Activated CD4-positive, alpha-beta memory T cell treated with anti-CD3 and anti-CD28 coated beads for 36 hours (primary cell): Measurements from ENCODE around the gene CIDEA. TPM values are rescaled to one million over a fixed set of nuclear protein-coding genes. Genes with fewer than 3 reads are reported as not detected.

ENCODE experiments used
- CTCF ChIA-PET: fragments of 350-600 bp; sonication (Branson Sonifier 250); formaldehyde crosslinking; loops from one replicate; lab custom pipeline; 2021; ENCODE audit warnings: antibody characterized with exemption, inconsistent platforms; lab: Charles Lee
- POLR2A ChIA-PET: fragments of 350-600 bp; sonication (Branson Sonifier 250); formaldehyde crosslinking; loops from one replicate; lab custom pipeline; 2021; ENCODE audit warnings: antibody characterized with exemption; lab: Charles Lee
- DNase-seq: peaks from one replicate; pipeline ENCODE4 v3.0.0-alpha.2; 2020
- H3K27ac Mint-ChIP-seq: one replicate; pipeline ENCODE4 v1.8.0; 2021; ENCODE audit warnings: mixed read lengths
- H3K27me3 Mint-ChIP-seq: one replicate; pipeline ENCODE4 v1.8.0; 2021; ENCODE audit warnings: mixed read lengths
- H3K36me3 Mint-ChIP-seq: one replicate; pipeline ENCODE4 v1.8.0; 2021; ENCODE audit warnings: mixed read lengths
- H3K4me1 Mint-ChIP-seq: one replicate; pipeline ENCODE4 v1.8.0; 2021; ENCODE audit warnings: low read depth, mixed read lengths
- H3K4me3 Mint-ChIP-seq: one replicate; pipeline ENCODE4 v1.8.0; 2021; ENCODE audit warnings: mild to moderate bottlenecking, mixed read lengths
- H3K9me3 Mint-ChIP-seq: one replicate; pipeline ENCODE4 v1.8.0; 2021; ENCODE audit warnings: mixed read lengths
- intact Hi-C: fragments of 100-400 bp; cut with micrococcal nuclease; formaldehyde crosslinking; loops from one replicate; pipeline ENCODE4 v1.15.1; 2023
- total RNA-seq, 2 experiments: library from RNA; stranded (reverse); gene quantifications; one replicate each; pipeline ENCODE4 v1.2.3, GENCODE V29; 2021

CIDEA gene
- total RNA-seq, 2 experiments from 2014 or later: not detected

DNA sequence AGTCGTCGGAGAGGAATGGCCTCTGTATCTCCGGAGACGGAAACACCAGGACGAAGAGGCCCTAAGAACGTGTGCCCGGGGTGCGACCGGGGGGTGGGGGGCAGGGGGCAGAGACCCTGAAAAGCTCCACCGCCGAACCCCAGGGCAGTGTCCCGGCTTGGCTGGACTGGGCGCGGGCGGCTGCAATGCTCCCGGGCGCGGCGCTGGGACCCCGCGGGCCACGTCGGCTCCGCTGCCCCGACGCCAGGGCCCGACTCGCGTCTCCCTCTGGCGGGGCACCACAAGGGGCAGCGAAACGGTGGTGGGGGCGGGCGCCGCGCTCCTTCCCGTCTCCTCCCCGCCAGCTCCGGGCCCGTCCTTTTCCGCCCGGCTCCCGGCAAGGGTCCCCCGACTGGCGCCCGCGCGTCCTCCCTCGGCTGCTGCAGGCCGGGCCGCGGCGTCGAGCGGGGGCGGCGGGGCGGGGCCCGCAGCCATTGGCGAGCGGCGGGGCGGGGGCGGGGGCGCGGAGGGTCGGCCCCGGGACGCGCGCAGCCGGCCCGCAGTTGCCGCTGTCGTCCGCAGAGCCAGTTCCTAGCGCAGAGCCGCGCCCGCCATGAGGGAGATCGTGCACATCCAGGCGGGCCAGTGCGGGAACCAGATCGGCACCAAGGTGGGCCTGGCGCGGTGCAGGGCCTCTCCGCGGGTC lies 53.7 kb downstream of the CIDEA start, which contains the start of gene TUBB6:
Gene TUBB6 (plus strand): TSS at position 541 of the 685 bp plus-strand sequence. CDS start 52 bp downstream, at position 593.
- Mint-ChIP-seq H3K27me3 (peaks cover 41% of the 10 kb centered on the region), H3K36me3 (peaks cover 6% of the 10 kb centered on the region), H3K4me1 (peaks cover 10% of the 10 kb centered on the region), H3K4me3 (peak within 1 kb of the TSS; percentile 72), H3K27ac (no peak within 1 kb of the TSS), H3K9me3 (peaks cover 6% of the 10 kb centered on the region)
- ChIA-PET CTCF (interaction anchor here (0.6 kb wide), 1 partner anchor 396 kb away, joined by 3 read pairs; no protein-coding TSS in a partner anchor), POLR2A (no interaction called here)
- intact Hi-C loops: no loop called here
- peak; percentile 48 for DNase-seq

DNA sequence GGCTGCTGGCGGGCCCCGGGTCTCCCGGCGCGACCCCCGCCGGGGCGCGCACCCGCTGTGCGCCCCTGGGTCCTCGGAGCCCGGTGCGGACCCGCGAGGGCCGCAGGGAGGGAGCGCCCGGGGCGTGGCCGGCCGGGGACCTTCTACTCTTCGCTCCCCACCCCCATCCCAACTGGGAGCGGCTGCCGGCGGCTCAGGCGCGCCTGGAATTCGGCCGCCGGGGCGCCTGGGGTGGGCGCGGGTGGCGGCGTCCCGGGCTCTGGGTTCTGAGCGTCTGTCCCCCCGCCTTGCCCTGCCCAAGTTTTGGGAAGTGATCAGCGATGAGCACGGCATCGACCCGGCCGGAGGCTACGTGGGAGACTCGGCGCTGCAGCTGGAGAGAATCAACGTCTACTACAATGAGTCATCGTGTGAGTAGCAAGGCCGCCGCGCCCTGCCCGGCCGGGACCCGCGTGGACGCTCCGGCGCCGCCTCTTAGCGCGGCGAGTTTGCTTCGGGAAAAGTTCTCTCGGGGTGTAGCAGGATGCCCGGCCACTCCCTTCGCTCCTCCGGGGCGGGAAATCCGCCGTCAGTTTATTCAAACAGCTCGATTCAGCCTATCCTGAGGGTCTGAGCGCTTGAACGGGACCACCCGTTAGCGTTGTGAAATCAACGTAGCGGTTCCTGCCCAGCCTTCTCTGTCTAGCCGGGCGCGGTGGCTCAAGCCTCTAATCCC lies 54.4 kb downstream of the CIDEA start:
- intact Hi-C loops: no loop called here
- DNase-seq: peak; percentile 57
- Mint-ChIP-seq H3K9me3 (peaks cover 6% of the 10 kb centered on the region), H3K4me3 (peak overlapping the region; percentile 59), H3K36me3 (peaks cover 6% of the 10 kb centered on the region), H3K27me3 (peaks cover 41% of the 10 kb centered on the region), H3K27ac (no peak overlapping the region), H3K4me1 (peaks cover 10% of the 10 kb centered on the region)
- ChIA-PET POLR2A (interaction anchor here (0.8 kb wide), 1 partner anchor 10 kb away, joined by 3 read pairs; no protein-coding TSS in a partner anchor), CTCF (no interaction called here)

- Mint-ChIP-seq H3K27me3 (peaks cover 35% of the 10 kb centered on the region), H3K4me3 (no peak overlapping the region), H3K36me3 (peaks cover 6% of the 10 kb centered on the region), H3K27ac (no peak overlapping the region), H3K9me3 (peaks cover 6% of the 10 kb centered on the region), H3K4me1 (peaks cover 10% of the 10 kb centered on the region)
- DNase-seq: no peak
- CTCF ChIA-PET: interaction anchor here (1.4 kb wide), 1 partner anchor 18 kb away, joined by 7 read pairs; no protein-coding TSS in a partner anchor
- POLR2A ChIA-PET: no interaction called here
- intact Hi-C loops: no loop called here
Observed at GRCh38 chr18:12309683-12310198, 55.6 kb downstream of the CIDEA start.

DNA sequence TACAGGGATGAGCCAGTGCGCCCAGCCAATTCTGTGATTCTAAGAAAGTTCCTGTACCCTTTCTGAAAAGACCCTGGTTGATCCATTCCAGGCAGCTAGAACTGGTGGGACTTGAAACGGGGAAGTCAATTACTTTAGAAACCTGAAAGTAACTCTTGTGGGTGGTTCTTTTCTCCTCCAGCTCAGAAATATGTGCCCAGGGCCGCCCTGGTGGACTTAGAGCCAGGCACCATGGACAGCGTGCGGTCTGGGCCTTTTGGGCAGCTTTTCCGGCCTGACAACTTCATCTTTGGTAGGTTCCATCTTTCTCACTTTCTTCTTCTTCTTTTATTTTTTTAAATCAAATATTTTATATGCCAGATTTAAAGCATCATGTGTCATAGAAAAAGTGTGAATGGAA lies 56.6 kb downstream of the CIDEA start:
- CTCF ChIA-PET: interaction anchor here (1.4 kb wide), 1 partner anchor 17 kb away, joined by 7 read pairs; no protein-coding TSS in a partner anchor
- H3K36me3 Mint-ChIP-seq: peaks cover 6% of the 10 kb centered on the region

GRCh38 chr18:12312976-12313375 lies 58.8 kb downstream of the CIDEA start:
- H3K4me1 Mint-ChIP-seq: no peaks in the 10 kb centered on the region
- peaks cover 6% of the 10 kb centered on the region for H3K36me3 Mint-ChIP-seq
- H3K27ac Mint-ChIP-seq: no peak overlapping the region
- ChIA-PET POLR2A (no interaction called here), CTCF (interaction anchor here (1.5 to 1.8 kb wide), 2 partner anchors 14 to 15 kb away, joined by 3 to 6 read pairs; no protein-coding TSS in a partner anchor)
- DNase-seq: no peak
- H3K9me3 Mint-ChIP-seq: peaks cover 6% of the 10 kb centered on the region
- intact Hi-C loops: no loop called here
- H3K4me3 Mint-ChIP-seq: no peak overlapping the region
- H3K27me3 Mint-ChIP-seq: peaks cover 15% of the 10 kb centered on the region

More for the DNA sequence above, 56.6 kb downstream of the CIDEA start:
- H3K27ac Mint-ChIP-seq: no peak overlapping the region
- intact Hi-C loops: no loop called here
- H3K4me1 Mint-ChIP-seq: peaks cover 10% of the 10 kb centered on the region
- DNase-seq: no peak
- peaks cover 27% of the 10 kb centered on the region for H3K27me3 Mint-ChIP-seq
- no peak overlapping the region for H3K4me3 Mint-ChIP-seq
- POLR2A ChIA-PET: no interaction called here
- peaks cover 6% of the 10 kb centered on the region for H3K9me3 Mint-ChIP-seq

DNA sequence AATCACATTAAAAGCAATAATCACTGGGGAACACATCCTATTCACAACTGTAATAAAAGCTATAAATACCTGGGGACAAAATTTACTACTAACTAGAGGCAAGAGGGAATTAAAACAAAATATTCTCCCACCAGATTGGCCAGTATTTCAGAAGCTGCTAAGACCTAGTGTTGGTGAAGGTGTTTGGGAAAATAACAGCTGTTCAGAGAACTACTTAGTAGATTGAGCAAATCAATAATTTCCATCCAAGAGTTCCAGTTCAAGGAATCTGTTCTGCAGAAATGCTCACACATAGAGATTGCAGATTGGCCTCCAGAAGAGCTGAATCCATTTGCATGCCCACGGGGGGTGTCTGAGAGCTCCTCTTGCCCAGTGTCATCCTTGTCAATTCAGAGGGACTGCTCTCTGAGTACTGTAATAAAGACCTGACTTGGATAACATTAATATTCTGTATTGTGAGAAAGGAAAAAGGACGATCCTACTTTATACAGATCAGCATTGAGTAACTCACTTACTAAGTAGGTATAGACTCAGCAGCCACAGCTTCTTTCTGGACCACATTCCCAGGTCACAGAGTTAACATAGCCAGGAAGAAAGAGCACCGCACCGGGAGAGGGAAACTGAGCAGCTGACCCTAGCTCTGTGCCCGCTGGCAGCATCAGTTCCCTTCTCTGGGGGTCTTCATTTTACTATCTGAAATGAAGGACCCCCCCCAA lies 59.5 kb downstream of the CIDEA start:
- Mint-ChIP-seq H3K9me3 (peaks cover 6% of the 10 kb centered on the region), H3K27ac (no peak overlapping the region), H3K4me3 (no peak overlapping the region), H3K27me3 (peaks cover 15% of the 10 kb centered on the region), H3K36me3 (peaks cover 6% of the 10 kb centered on the region), H3K4me1 (no peaks in the 10 kb centered on the region)
- DNase-seq: no peak
- ChIA-PET CTCF (interaction anchor here (1.8 kb wide), 1 partner anchor 15 kb away, joined by 6 read pairs; no protein-coding TSS in a partner anchor), POLR2A (no interaction called here)
- intact Hi-C loops: no loop called here

- ChIA-PET POLR2A (interaction anchor here (0.6 kb wide), 1 partner anchor 196 kb away, joined by 3 read pairs; no protein-coding TSS in a partner anchor), CTCF (interaction anchor here (1.4 kb wide), 1 partner anchor 13 kb away, joined by 6 read pairs; no protein-coding TSS in a partner anchor)
- H3K4me1 Mint-ChIP-seq: no peaks in the 10 kb centered on the region
Observed at GRCh38 chr18:12314591-12315305, 60.6 kb downstream of the CIDEA start.

GRCh38 chr18:12315490-12315889 lies 61.3 kb downstream of the CIDEA start:
- CTCF ChIA-PET: interaction anchor here (1.4 kb wide), 1 partner anchor 13 kb away, joined by 6 read pairs; no protein-coding TSS in a partner anchor
- no peak overlapping the region for H3K27ac Mint-ChIP-seq
- no peak for DNase-seq
- peaks cover 5% of the 10 kb centered on the region for H3K27me3 Mint-ChIP-seq
- peaks cover 6% of the 10 kb centered on the region for H3K9me3 Mint-ChIP-seq
- H3K4me3 Mint-ChIP-seq: no peak overlapping the region
- H3K4me1 Mint-ChIP-seq: no peaks in the 10 kb centered on the region
- peaks cover 4% of the 10 kb centered on the region for H3K36me3 Mint-ChIP-seq
- POLR2A ChIA-PET: interaction anchor here (0.6 kb wide), 1 partner anchor 197 kb away, joined by 3 read pairs; no protein-coding TSS in a partner anchor
- intact Hi-C loops: no loop called here

More at GRCh38 chr18:12314591-12315305, 60.6 kb downstream of the CIDEA start:
- H3K9me3 Mint-ChIP-seq: peaks cover 6% of the 10 kb centered on the region
- no peak overlapping the region for H3K27ac Mint-ChIP-seq
- no peak for DNase-seq
- H3K36me3 Mint-ChIP-seq: peaks cover 4% of the 10 kb centered on the region
- peaks cover 7% of the 10 kb centered on the region for H3K27me3 Mint-ChIP-seq
- intact Hi-C loops: no loop called here
- H3K4me3 Mint-ChIP-seq: no peak overlapping the region

GRCh38 chr18:12315911-12316310 lies 61.8 kb downstream of the CIDEA start:
- intact Hi-C loops: no loop called here
- Mint-ChIP-seq H3K4me1 (no peaks in the 10 kb centered on the region), H3K4me3 (no peak overlapping the region), H3K27ac (no peak overlapping the region), H3K27me3 (peaks cover 1% of the 10 kb centered on the region), H3K36me3 (peaks cover 4% of the 10 kb centered on the region), H3K9me3 (peaks cover 6% of the 10 kb centered on the region)
- CTCF ChIA-PET: interaction anchor here (1.4 kb wide), 1 partner anchor 12 kb away, joined by 6 read pairs; no protein-coding TSS in a partner anchor
- DNase-seq: no peak
- POLR2A ChIA-PET: no interaction called here

DNA sequence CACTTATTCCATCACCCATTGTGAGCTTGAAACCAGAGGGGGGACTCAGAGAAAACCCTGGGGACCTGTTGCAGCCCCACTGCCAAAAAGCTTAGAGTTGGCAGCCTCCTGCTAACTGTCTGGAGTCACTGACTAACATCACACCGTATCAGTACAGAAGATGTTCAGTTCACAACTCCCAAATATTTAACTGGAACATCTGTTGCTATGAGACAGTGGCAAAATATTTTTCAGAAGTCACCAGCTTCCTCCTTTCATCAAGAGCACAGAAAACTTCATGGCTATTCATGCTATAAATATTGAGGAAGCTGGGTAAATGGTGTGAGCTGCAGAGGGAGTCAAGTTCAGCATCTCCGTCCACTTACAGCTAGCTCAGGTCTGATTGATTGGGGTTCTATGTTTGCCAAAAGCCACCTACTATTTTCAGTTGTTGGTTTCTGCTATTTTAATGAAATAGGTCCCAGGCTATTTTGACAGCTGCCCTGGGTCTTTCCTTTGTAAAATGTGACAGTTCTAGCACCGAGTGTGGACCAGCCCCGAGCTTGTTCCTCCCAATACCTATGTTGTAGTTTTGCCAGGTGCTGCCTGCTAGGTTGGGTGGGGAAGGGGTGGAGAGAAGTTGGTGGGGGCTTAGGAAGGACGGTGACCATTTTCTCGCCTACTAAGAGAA lies 63.6 kb downstream of the CIDEA start:
- DNase-seq: no peak
- no peaks in the 10 kb centered on the region for H3K9me3 Mint-ChIP-seq
- H3K27me3 Mint-ChIP-seq: no peaks in the 10 kb centered on the region
- no peaks in the 10 kb centered on the region for H3K36me3 Mint-ChIP-seq
- CTCF ChIA-PET: interaction anchor here (0.6 to 3.4 kb wide), 3 partner anchors 10 to 343 kb away, joined by 3 to 19 read pairs (median 3); no protein-coding TSS in a partner anchor
- no peak overlapping the region for H3K4me3 Mint-ChIP-seq
- POLR2A ChIA-PET: interaction anchor here (1.0 kb wide), 1 partner anchor 9 kb away, joined by 3 read pairs; no protein-coding TSS in a partner anchor
- intact Hi-C loops: no loop called here
- no peak overlapping the region for H3K27ac Mint-ChIP-seq
- no peaks in the 10 kb centered on the region for H3K4me1 Mint-ChIP-seq
